ENCODE data around the gene GPX1. TPM values are rescaled to one million over a fixed set of nuclear protein-coding genes. Genes with fewer than 3 reads are reported as not detected.

The GPX1 gene
- total and polyA plus RNA-seq, 2 of the 8 experiments (the other 6 are each of a cell fraction or from before 2014, with no cell fraction given): 250 to 757 TPM

GRCh38 chr3:49387721-49388120 is 29.6 kb upstream of the GPX1 start:
- Histone ChIP-seq H2BK5ac (ENCODE audit: low read depth, low read length) (no peak overlapping the region), H3K14ac (ENCODE audit: insufficient read length) (no peak overlapping the region), H4K8ac (ENCODE audit: extremely low read depth, insufficient read depth, low read length) (no peak overlapping the region), H3K4me1 (replicated peaks in 1 of 4; ENCODE audit: control insufficient read depth in 3 of 4, insufficient read depth in 4 of 4, low read length in 3 of 4) (no peaks in the 10 kb centered on the region), H4K91ac (replicated peaks; ENCODE audit: insufficient read length, low read length) (no peak overlapping the region), H2AFZ (ENCODE audit: low read length) (no peak overlapping the region), H3K79me1 (ENCODE audit: low read depth, low read length) (peaks cover 10% of the 10 kb centered on the region), H2AK5ac (ENCODE audit: low read depth, low read length) (no peak overlapping the region), H3K36me3 (ENCODE audit: control insufficient read depth in 2 of 4, insufficient read depth in 4 of 4, low read length in 3 of 4) (no peaks in the 10 kb centered on the region; a peak in 1 of 8 replicates), H3K4me2 (ENCODE audit: insufficient read depth in 1 of 2, low read depth in 2 of 2, low read length in 2 of 2) (no peak overlapping the region), H3K27me3 (replicated peaks in 1 of 4; ENCODE audit: control insufficient read depth in 3 of 4, extremely low read depth in 1 of 4, insufficient read depth in 3 of 4, low read length in 3 of 4) (no peaks in the 10 kb centered on the region), H3K27ac (ENCODE audit: low read depth, low read length) (no peak overlapping the region), H3K18ac (ENCODE audit: extremely low read depth, low read length) (no peak overlapping the region), H2BK120ac (replicated peaks; ENCODE audit: low read depth, low read length) (no peak overlapping the region), H4K5ac (ENCODE audit: insufficient read length, low read depth, low read length) (no peak overlapping the region), H4K20me1 (replicated peaks in 1 of 2; ENCODE audit: control insufficient read depth in 1 of 2, insufficient read depth in 2 of 2, low read length in 2 of 2) (peaks cover 6 to 19% of the 10 kb centered on the region in 2 experiments), H3K56ac (replicated peaks; ENCODE audit: insufficient read length, low read depth, low read length) (no peak overlapping the region), H3K9ac (replicated peaks in 1 of 4; ENCODE audit: extremely low read depth in 1 of 4, low read depth in 3 of 4, low read length in 3 of 4) (no peak overlapping the region), H3K4ac (replicated peaks; ENCODE audit: insufficient read length, low read depth, low read length) (no peak overlapping the region), H2BK15ac (ENCODE audit: low read length) (no peak overlapping the region), H2BK20ac (ENCODE audit: low read length) (no peak overlapping the region), H3K79me2 (ENCODE audit: control insufficient read depth in 1 of 2, insufficient read depth in 2 of 2, low read length in 2 of 2) (peaks cover 7 to 94% of the 10 kb centered on the region in 2 experiments), H3K23ac (ENCODE audit: insufficient read length) (no peak overlapping the region), H3K9me3 (ENCODE audit: insufficient read depth in 2 of 2, low read depth in 1 of 2, low read length in 1 of 2) (no peaks in the 10 kb centered on the region), H3K4me3 (ENCODE audit: extremely low read depth in 1 of 4, insufficient read depth in 2 of 4, low read depth in 3 of 4, low read length in 4 of 4) (no peak overlapping the region), H2BK12ac (ENCODE audit: low read depth, low read length) (no peak overlapping the region), H3K23me2 (ENCODE audit: low read depth, low read length) (0 out of 2 replicates have a peak, but pooled peaks cover 2% of the 10 kb centered on the region)
- FAIRE-seq: no peak
- WGBS, 2 experiments (ENCODE audit: extremely low coverage in 1 of 2, insufficient coverage in 1 of 2, insufficient read length in 1 of 2, insufficient replicate concordance in 2 of 2, low coverage in 1 of 2, low lambda C conversion rate in 2 of 2, missing lambda C conversion rate in 1 of 2): 94% methylated on average over 2 of the region's 2 CpGs; no CpG with 5 or more reads in 1 of the 2 experiments
- POLR2A ChIA-PET (ENCODE audit: partially characterized antibody): interaction anchor here (1.0 kb wide), 1 partner anchor 24 kb away, joined by 4 read pairs; the partner anchor contains the start of genes RHOA and TCTA
- no peak for DNase-seq (ENCODE audit: low read depth in 1 of 2, low spot score in 2 of 2)
- CTCF ChIA-PET (ENCODE audit: partially characterized antibody): interaction anchor here (1.6 kb wide), 1 partner anchor 91 kb away, joined by 4 read pairs; no protein-coding TSS in a partner anchor
- TF ChIP-seq SIX5 (IDR thresholded peaks at IDR 0.05; ENCODE audit: low read depth, low read length) (no peak), POU5F1 (IDR thresholded peaks at IDR 0.05; ENCODE audit: low read depth, low read length) (no peak), SP2 (IDR thresholded peaks at IDR 0.05; ENCODE audit: low read length) (no peak), ZNF274 (IDR thresholded peaks at IDR 0.05; ENCODE audit: borderline replicate concordance, extremely low read depth, low read length) (no peak), SIN3A (conservative IDR thresholded peaks at IDR 0.05 in 1 of 2, IDR thresholded peaks at IDR 0.05 in 1 of 2; ENCODE audit: low read depth in 1 of 2, low read length in 2 of 2) (no peak), TEAD4 (IDR thresholded peaks at IDR 0.05; ENCODE audit: low read depth, low read length) (no peak), RNF2 (IDR thresholded peaks at IDR 0.05; ENCODE audit: borderline replicate concordance, low read depth, low read length, missing control alignments, poor library complexity, severe bottlenecking) (no peak), CEBPB (IDR thresholded peaks at IDR 0.05; ENCODE audit: low read depth, low read length) (no peak), SUZ12 (IDR thresholded peaks at IDR 0.05; ENCODE audit: low read length) (no peak), BRCA1 (IDR thresholded peaks at IDR 0.05; ENCODE audit: low read depth, low read length) (no peak), CREB1 (IDR thresholded peaks at IDR 0.05) (no peak), KDM1A (IDR thresholded peaks at IDR 0.05; ENCODE audit: borderline replicate concordance, low read length) (no peak)
